Mesodermal cell (in vitro differentiated cells): ENCODE results near the gene R3HDM4.
"Not testable (repeated sequence)": the region's sequence is repeated elsewhere in the genome, so short reads cannot be mapped to it uniquely, and the experiment has no call there.

Source experiments
- H3K27ac ChIP-seq: 2 replicates; pipeline ENCODE4 v1.7.0; 2013; ENCODE audit warnings: mild to moderate bottlenecking, low read depth, low read length, moderate library complexity; ENCODE audit not compliant: severe bottlenecking
- H3K36me3 ChIP-seq: 2 replicates; pipeline ENCODE4 v1.7.1; 2013; ENCODE audit warnings: mild to moderate bottlenecking, low read length, moderate library complexity; ENCODE audit not compliant: control insufficient read depth, insufficient read depth
- H3K4me1 ChIP-seq: one replicate; pipeline ENCODE4 v1.7.1; 2013; ENCODE audit warnings: mild to moderate bottlenecking, low read length; ENCODE audit not compliant: insufficient read depth, control insufficient read depth, poor library complexity, severe bottlenecking
- H3K4me3 ChIP-seq: 2 replicates; pipeline ENCODE4 v1.7.0; 2013; ENCODE audit warnings: low read length, control low read depth, mild to moderate bottlenecking; ENCODE audit not compliant: insufficient read depth, poor library complexity, severe bottlenecking; ENCODE audit errors: extremely low read depth
- H3K9me3 ChIP-seq: 2 replicates; pipeline ENCODE4 v1.7.1; 2013; ENCODE audit warnings: mild to moderate bottlenecking, low read length, moderate library complexity; ENCODE audit not compliant: control insufficient read depth
- WGBS, 2 experiments: methylation state at CpG; one replicate each; pipeline ENCODE4 v1.1.5; 2013; ENCODE audit warnings: missing lambda C conversion rate in 2 of 2; ENCODE audit not compliant: insufficient coverage in 2 of 2; 5-methylcytosine and 5-hydroxymethylcytosine counted together

Gene R3HDM4

GRCh38 chr19:878751-879561 lies 34.1 kb downstream of the R3HDM4 start:
- not testable (repeated sequence) for H3K4me3 ChIP-seq, H3K27ac ChIP-seq, H3K4me1 ChIP-seq, H3K9me3 ChIP-seq
- WGBS, 2 experiments = 89 to 91% methylated on average over 17 to 20 of the region's 24 CpGs
- peaks cover 65% of the 10 kb centered on the region for H3K36me3 ChIP-seq

DNA sequence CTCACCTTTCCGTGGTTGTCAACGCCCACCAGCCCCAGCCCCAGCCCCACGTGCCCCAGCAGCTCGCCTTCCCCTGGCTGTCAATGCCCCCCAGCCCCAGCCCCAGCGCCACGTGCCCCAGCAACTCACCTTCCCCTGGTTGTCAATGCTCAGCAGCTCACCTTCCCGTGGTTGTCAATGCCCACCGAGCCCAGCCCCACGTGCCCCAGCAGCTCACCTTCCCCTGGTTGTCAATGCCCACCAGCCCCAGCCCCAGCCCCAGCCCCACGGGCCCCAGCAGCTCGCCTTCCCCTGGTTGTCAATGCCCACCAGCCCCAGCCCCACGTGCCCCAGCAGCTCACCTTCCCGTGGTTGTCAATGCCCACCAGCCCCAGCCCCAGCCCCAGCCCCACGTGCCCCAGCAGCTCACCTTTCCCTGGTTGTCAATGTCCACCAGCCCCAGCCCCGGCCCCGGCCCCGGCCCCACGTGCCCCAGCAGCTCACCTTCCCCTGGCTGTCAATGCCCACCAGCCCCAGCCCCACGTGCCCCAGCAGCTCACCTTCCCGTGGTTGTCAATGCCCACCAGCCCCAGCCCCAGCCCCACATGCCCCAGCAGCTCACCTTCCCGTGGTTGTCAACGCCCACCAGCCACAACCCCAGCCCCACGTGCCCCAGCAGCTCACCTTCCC lies 34.9 kb downstream of the R3HDM4 start:
- not testable (repeated sequence) for H3K4me1 ChIP-seq, H3K4me3 ChIP-seq, H3K27ac ChIP-seq, H3K9me3 ChIP-seq
- WGBS, 2 experiments = 77 to 90% methylated on average over 6 to 8 of the region's 23 CpGs
- peaks cover 64% of the 10 kb centered on the region for H3K36me3 ChIP-seq

DNA sequence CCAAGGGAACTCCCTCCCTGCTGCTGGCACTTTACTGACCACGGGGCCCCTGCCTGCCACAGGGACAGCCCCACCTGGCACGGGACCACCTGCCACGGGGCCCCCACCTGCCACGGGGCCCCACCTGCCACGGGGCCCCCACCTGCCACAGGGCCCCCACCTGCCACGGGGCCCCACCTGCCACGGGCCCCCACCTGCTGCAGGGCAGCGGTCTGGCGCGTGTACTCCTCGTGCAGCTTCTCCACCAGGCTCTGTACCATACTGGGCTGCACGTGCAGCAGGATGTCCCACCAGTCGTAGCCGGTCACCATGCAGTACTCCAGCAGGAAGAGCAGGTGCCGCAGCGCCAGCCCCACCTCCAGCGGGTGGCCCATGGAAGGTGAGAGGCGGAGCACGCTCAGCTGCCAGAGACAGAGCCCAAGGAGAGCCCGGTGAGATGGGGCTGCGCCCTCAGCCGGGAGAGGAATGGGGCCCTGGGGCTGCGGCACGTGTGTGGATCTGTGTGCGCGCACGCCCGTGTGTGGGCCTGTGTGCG lies 36.2 kb downstream of the R3HDM4 start:
- Histone ChIP-seq H3K27ac (no peak overlapping the region), H3K4me1 (no peaks in the 10 kb centered on the region), H3K36me3 (peaks cover 56% of the 10 kb centered on the region), H3K4me3 (no peak overlapping the region), H3K9me3 (no peaks in the 10 kb centered on the region)
- 93% methylated on average over 21 to 27 of the region's 29 CpGs for WGBS, 2 experiments

- no peaks in the 10 kb centered on the region for H3K4me1 ChIP-seq
- peaks cover 48% of the 10 kb centered on the region for H3K36me3 ChIP-seq
- H3K4me3 ChIP-seq = no peak overlapping the region
- no peak overlapping the region for H3K27ac ChIP-seq
- WGBS, 2 experiments = 93 to 97% methylated on average over 17 to 18 of the region's 18 CpGs
- no peaks in the 10 kb centered on the region for H3K9me3 ChIP-seq
Measured at GRCh38 chr19:876089-876488, 36.9 kb downstream of the R3HDM4 start.

DNA sequence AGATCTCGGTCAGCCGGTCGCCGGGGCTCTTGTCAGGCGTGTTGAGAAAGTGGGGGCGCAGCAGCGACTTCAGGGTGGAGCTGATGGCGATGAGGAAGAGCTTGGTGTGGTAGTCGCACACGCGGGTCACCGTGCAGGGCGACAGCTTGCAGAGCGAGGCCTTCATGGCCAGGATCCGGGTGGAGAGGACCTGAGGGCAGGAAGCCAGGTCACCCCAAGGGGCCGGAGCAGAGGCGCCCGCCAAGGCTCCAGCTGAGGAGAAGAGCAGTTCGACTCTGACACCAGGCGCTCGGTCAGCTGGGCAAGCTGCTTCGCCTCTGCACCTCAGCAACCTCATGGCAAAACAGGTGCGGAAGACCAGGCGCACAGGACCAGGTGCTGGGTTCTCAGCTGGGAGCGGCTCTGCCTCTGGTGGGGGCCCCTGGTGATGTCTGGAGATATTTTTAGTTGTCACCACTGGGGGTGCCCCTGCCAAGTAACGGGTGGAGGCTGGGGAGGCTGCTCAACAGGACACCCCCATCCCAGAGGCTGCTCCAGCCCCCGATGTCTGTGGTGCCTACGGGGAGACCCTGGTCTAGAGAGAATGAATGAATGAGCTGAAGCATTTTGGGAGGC lies 37.6 kb downstream of the R3HDM4 start:
- no peak overlapping the region for H3K27ac ChIP-seq
- peaks cover 48% of the 10 kb centered on the region for H3K36me3 ChIP-seq
- WGBS, 2 experiments = 97 to 98% methylated on average over 25 to 26 of the region's 28 CpGs
- no peak overlapping the region for H3K4me3 ChIP-seq
- H3K4me1 ChIP-seq = no peaks in the 10 kb centered on the region
- H3K9me3 ChIP-seq = no peaks in the 10 kb centered on the region

GRCh38 chr19:873561-874041 lies 39.4 kb downstream of the R3HDM4 start:
- Histone ChIP-seq H3K4me3 (no peak overlapping the region), H3K27ac (no peak overlapping the region), H3K36me3 (peaks cover 49% of the 10 kb centered on the region), H3K9me3 (no peaks in the 10 kb centered on the region), H3K4me1 (peaks cover 10% of the 10 kb centered on the region)
- WGBS, 2 experiments = 91 to 95% methylated on average over 19 to 22 of the region's 22 CpGs

DNA sequence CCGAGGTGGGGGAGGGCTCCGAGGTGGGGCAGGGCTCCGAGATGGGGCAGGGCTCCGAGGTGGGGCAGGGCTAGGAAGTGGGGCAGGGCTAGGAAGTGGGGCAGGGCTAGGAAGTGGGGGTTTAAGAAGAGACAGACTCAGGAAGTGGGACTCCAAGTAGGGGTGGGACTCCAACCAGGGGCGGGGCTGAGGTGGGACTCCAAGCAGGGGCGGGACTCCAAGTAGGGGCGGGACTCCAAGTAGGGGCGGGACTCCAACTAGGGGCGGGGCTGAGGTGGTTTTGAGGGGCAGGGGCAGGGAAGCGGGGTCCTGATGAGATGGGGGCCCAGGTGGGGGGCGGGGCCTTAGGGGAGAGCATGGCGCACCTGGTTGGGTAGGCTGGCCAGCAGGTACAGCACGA lies 39.9 kb downstream of the R3HDM4 start:
- WGBS, 2 experiments = 84 to 94% methylated on average over 4 to 5 of the region's 13 CpGs
- H3K36me3 ChIP-seq = peaks cover 54% of the 10 kb centered on the region
- peaks cover 10% of the 10 kb centered on the region for H3K4me1 ChIP-seq
- no peak overlapping the region for H3K4me3 ChIP-seq
- no peak overlapping the region for H3K27ac ChIP-seq
- H3K9me3 ChIP-seq = no peaks in the 10 kb centered on the region

- peaks cover 57% of the 10 kb centered on the region for H3K36me3 ChIP-seq
- no peak overlapping the region for H3K4me3 ChIP-seq
- 52 to 55% methylated on average over 16 to 20 of the region's 27 CpGs for WGBS, 2 experiments
- H3K9me3 ChIP-seq = no peaks in the 10 kb centered on the region
- peak overlapping the region; percentile 29 for H3K27ac ChIP-seq
- peaks cover 10% of the 10 kb centered on the region for H3K4me1 ChIP-seq
Measured at GRCh38 chr19:872266-872951, 40.6 kb downstream of the R3HDM4 start.

- Histone ChIP-seq H3K4me1 (peaks cover 10% of the 10 kb centered on the region), H3K27ac (peak overlapping the region; percentile 29), H3K4me3 (no peak overlapping the region), H3K9me3 (no peaks in the 10 kb centered on the region), H3K36me3 (peaks cover 54% of the 10 kb centered on the region)
- WGBS, 2 experiments = 40 to 73% methylated on average over 11 to 17 of the region's 33 CpGs
Measured at GRCh38 chr19:871446-872265, 41.4 kb downstream of the R3HDM4 start.
